Osteoblast (primary cell): Measurements from ENCODE around the gene CNFN. TPM values are rescaled to one million over a fixed set of nuclear protein-coding genes. Genes with fewer than 3 reads are reported as not detected.
A peak's percentile ranks its signal among the peaks of the same experiment; 100 is the strongest.

Experiments
- DNase-seq: peaks from one replicate; pipeline ENCODE4 v3.0.0; 2011; ENCODE audit warnings: low spot score, mixed read lengths; ENCODE audit not compliant: insufficient read length; ENCODE audit errors: missing footprints
- H2AFZ ChIP-seq: 2 replicates; pipeline ENCODE4 v1.6.0; 2011; ENCODE audit warnings: mild to moderate bottlenecking, low read length
- H3K27ac ChIP-seq: 2 replicates; pipeline ENCODE4 v1.5.1; 2011; ENCODE audit warnings: mild to moderate bottlenecking, low read depth, low read length, moderate library complexity
- H3K27me3 ChIP-seq: 2 replicates; pipeline ENCODE4 v1.6.0; 2012; ENCODE audit warnings: mild to moderate bottlenecking, control low read depth, inconsistent platforms, low read length, moderate library complexity; ENCODE audit not compliant: insufficient read depth
- H3K36me3 ChIP-seq: 2 replicates; pipeline ENCODE4 v1.5.1; 2011; ENCODE audit warnings: mild to moderate bottlenecking, low read length, control low read depth, moderate library complexity; ENCODE audit not compliant: insufficient read depth
- H3K4me1 ChIP-seq: 2 replicates; pipeline ENCODE4 v1.5.1; 2011; ENCODE audit warnings: mild to moderate bottlenecking, low read length, control low read depth, moderate library complexity; ENCODE audit not compliant: insufficient read depth
- H3K4me2 ChIP-seq: 2 replicates; pipeline ENCODE4 v1.6.0; 2011; ENCODE audit warnings: mild to moderate bottlenecking, low read length; ENCODE audit not compliant: insufficient read depth
- H3K4me3 ChIP-seq: fragments of 200-600 bp; sonication (generic); 3 replicates; pipeline ENCODE4 v1.5.1; 2012; ENCODE audit warnings: mild to moderate bottlenecking, low read length, inconsistent platforms; ENCODE audit not compliant: insufficient read depth
- H3K79me2 ChIP-seq: 2 replicates; pipeline ENCODE4 v1.6.0; 2012; ENCODE audit warnings: mild to moderate bottlenecking, low read length, control low read depth, inconsistent platforms; ENCODE audit not compliant: insufficient read depth
- H3K9me3 ChIP-seq: 2 replicates; pipeline ENCODE4 v1.5.1; 2011; ENCODE audit warnings: low read depth, low read length, control low read depth
- H4K20me1 ChIP-seq: 2 replicates; pipeline ENCODE4 v1.6.0; 2012; ENCODE audit warnings: mild to moderate bottlenecking, low read length, control low read depth; ENCODE audit not compliant: insufficient read depth
- CTCF ChIP-seq: IDR thresholded peaks from 2 replicates; pipeline ENCODE4 v1.5.1; 2011; ENCODE audit warnings: mild to moderate bottlenecking, low read depth, low read length, moderate library complexity; ENCODE audit errors: extremely low read depth
- total RNA-seq: library from RNA; depleted of rRNA; stranded (reverse); fragments of >200 nt; gene quantifications from 2 replicates; pipeline ENCODE4 v1.2.3, GENCODE V29; 2012

The CNFN gene
- not detected in 2 replicates for total RNA-seq

DNA sequence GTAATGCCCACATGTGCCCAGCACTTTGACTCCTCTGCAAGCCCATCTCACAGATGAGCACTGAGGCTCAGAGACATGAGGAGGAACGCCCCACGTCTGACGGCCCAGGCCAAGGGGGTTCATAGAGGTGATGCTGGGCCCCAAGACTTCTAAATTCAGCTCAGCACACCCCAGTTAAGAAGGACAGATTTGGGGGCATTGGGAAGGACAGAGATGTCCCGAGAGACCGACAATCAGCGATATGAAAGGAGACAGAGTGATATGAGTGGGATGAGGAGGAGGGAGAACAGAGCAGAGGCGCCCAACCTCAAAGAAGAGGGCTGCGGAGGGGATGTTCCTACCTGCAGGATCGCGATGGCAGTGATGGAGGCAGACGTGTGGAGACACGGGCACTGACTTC, at the start of gene CNFN:
Gene CNFN, minus strand, starts transcription at position 399 of the 400 bp plus-strand sequence. CDS start 1,260 bp downstream, outside the sequence.
- DNase-seq, result no peak
- peaks cover 7% of the 10 kb centered on the region for H3K4me1 ChIP-seq
- H3K27ac ChIP-seq, result no peak within 1 kb of the TSS
- no peaks in the 10 kb centered on the region for H3K9me3 ChIP-seq
- no peak for TF ChIP-seq CTCF
- H3K4me2 ChIP-seq, result no peak within 1 kb of the TSS
- H3K36me3 ChIP-seq, result no peaks in the 10 kb centered on the region
- no peaks in the 10 kb centered on the region for H3K79me2 ChIP-seq
- H2AFZ ChIP-seq, result no peak within 1 kb of the TSS
- peaks cover 20% of the 10 kb centered on the region for H3K27me3 ChIP-seq
- no peaks in the 10 kb centered on the region for H4K20me1 ChIP-seq
- no peak within 1 kb of the TSS for H3K4me3 ChIP-seq

GRCh38 chr19:42436006-42436405, 45.9 kb upstream of the CNFN start:
- no peak overlapping the region for H3K4me2 ChIP-seq
- no peaks in the 10 kb centered on the region for H3K9me3 ChIP-seq
- DNase-seq, result no peak
- peaks cover 4% of the 10 kb centered on the region for H3K27me3 ChIP-seq
- H3K4me1 ChIP-seq, result peaks cover 5% of the 10 kb centered on the region
- no peak overlapping the region for H3K27ac ChIP-seq
- H4K20me1 ChIP-seq, result peaks cover 4% of the 10 kb centered on the region
- H3K36me3 ChIP-seq, result no peaks in the 10 kb centered on the region
- no peak for TF ChIP-seq CTCF
- H3K4me3 ChIP-seq, result no peak overlapping the region
- H3K79me2 ChIP-seq, result no peaks in the 10 kb centered on the region
- no peak overlapping the region for H2AFZ ChIP-seq

DNA sequence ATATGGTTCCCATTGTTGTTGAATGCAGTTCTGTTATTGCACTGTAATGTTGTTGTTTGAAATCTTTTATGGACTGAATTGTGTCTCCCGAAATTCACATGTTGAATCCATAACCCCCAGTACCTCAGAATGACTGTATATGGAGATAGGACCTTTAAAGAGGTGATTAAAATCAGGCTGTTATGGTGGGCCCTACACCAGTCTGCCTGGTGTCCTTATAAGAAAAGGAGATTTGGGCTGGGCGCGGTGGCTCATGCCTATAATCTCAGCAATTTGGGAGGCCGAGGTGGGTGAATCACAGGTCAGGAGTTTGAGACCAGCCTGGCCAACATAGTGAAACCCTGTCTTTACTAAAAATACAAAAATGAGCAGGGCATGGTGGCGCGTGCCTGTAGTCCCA, 45.2 kb upstream of the CNFN start:
- H3K4me2 ChIP-seq, result no peak overlapping the region
- DNase-seq, result no peak
- H3K36me3 ChIP-seq, result no peaks in the 10 kb centered on the region
- no peak overlapping the region for H3K4me3 ChIP-seq
- no peaks in the 10 kb centered on the region for H3K9me3 ChIP-seq
- no peak overlapping the region for H3K27ac ChIP-seq
- H2AFZ ChIP-seq, result no peak overlapping the region
- peaks cover 3% of the 10 kb centered on the region for H3K4me1 ChIP-seq
- H3K79me2 ChIP-seq, result no peaks in the 10 kb centered on the region
- no peak for TF ChIP-seq CTCF
- H4K20me1 ChIP-seq, result no peaks in the 10 kb centered on the region
- no peaks in the 10 kb centered on the region for H3K27me3 ChIP-seq

DNA sequence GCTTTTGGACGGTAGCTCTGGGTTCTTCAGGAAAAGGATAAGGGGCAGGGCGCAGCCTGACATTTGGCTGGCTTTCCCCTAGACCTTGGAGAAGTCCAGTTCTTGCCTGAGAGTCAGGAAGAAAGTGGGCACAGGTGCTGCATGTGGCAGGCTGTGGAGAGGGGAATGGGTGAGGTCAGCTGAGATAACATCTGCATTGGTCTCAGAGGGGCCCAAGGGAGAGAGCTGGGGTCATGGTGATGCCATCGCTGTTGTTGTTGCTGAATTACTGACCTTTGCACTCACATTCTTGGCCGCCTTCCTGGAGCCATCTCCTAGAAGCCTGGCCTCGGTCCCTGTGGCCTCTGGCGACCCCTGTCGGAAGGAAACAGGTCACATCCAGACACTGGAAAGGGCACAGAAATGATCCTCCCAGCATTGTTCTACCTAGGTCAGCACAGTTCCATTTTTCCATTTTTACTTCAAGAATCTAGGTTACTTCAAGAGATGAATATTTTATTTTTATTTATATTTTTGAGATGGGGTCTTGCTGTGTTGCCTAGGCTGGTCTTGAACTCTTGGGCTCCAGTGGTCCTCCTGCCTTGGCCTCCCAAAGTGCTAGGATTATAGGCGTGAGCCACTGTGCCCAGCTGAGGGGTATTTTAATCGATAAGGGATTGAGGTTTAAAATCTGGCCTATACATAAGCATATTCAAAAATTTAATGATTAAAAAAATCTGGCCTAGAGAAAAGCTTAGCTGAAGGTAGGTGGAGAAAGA, 43.6 kb upstream of the CNFN start:
- H2AFZ ChIP-seq, result no peak overlapping the region
- H4K20me1 ChIP-seq, result no peaks in the 10 kb centered on the region
- no peaks in the 10 kb centered on the region for H3K36me3 ChIP-seq
- no peaks in the 10 kb centered on the region for H3K9me3 ChIP-seq
- H3K4me3 ChIP-seq, result no peak overlapping the region
- H3K4me1 ChIP-seq, result peaks cover 3% of the 10 kb centered on the region
- no peaks in the 10 kb centered on the region for H3K79me2 ChIP-seq
- no peak overlapping the region for H3K4me2 ChIP-seq
- H3K27me3 ChIP-seq, result no peaks in the 10 kb centered on the region
- no peak for DNase-seq
- no peak overlapping the region for H3K27ac ChIP-seq
- peak; percentile 84 for TF ChIP-seq CTCF
